GM19463 (cell line): ENCODE data around the gene TSC22D2.

ENCODE experiments used
- ATAC-seq: cut with Tn5 transposase; IDR thresholded peaks from one replicate; pipeline ENCODE4 v1.9.1; 2021; ENCODE audit warnings: mild to moderate bottlenecking, moderate library complexity; ENCODE audit not compliant: unreplicated experiment

Gene TSC22D2

DNA sequence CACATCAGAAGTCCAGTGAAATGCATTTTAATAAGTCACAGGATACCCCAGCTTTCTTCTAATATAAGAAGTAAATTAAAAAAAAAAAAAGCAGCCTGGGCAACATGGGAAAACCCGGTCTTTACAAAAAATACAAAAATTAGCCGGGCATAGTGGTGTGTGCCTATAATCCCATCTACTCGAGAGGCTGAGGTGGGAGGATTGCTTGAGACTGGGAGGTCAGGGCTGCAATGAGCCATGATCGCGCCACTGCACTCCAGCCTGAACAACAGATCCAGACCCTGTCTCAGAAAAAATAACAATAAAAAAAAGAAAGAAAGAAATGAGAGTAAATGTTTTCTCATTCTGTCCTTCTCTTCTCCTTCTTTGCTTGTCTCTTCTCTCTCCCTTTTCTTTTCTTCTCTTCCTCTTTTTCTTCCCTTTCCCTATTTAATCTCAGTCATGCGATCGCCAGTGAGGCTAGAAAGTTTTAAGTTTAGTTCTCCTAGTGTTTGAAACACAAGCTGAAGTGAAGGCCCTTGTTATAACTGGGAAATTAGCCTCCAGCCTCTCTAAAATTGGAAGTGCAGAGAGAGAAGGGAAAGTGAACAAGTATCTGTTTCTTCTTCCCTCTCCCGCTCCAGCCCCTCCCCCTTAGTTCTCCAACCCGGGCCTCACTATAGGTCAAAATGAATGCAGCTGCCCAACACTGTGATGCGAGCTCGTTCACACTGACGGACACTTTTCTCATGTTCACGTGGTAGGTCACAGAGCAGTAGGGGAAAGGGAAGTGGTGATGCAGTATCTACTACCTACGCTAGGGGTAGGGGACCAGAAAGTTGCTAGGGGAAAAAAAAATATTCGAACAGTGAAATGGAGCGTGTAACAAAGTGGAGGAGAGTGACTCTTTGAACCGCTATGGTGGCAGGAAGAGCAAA lies 23.5 kb upstream of the TSC22D2 start:
- peak; percentile 97 for ATAC-seq

- ATAC-seq = peak; percentile 43
These were observed 22.5 kb upstream of the TSC22D2 start for GRCh38 chr3:150385296-150386242.

GRCh38 chr3:150388498-150389418 lies 19.3 kb upstream of the TSC22D2 start:
- ATAC-seq = no peak

GRCh38 chr3:150390087-150390486 lies 18.0 kb upstream of the TSC22D2 start:
- ATAC-seq = no peak

GRCh38 chr3:150391161-150391560 lies 16.9 kb upstream of the TSC22D2 start:
- ATAC-seq = no peak

GRCh38 chr3:150393745-150394144 lies 14.4 kb upstream of the TSC22D2 start:
- ATAC-seq = no peak

DNA sequence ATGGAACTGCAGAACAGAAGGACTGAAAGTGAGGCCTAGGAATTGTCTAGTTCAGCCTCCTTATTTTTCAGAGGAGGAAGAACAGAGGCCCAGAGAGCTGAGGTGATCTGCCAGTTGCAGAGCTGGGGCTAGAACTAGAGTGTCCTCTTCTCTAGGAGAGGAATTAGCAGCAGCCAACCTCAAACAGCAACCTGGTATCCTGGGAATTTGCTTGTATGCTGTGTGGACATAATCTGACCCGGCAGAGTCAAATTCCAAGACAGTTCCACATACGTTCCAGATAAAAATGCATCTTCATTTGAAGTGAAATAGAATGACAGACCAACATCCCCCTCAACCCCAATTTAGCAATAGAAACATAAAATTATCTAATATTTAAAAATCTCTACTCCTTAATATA lies 13.5 kb upstream of the TSC22D2 start:
- no peak for ATAC-seq

GRCh38 chr3:150396491-150396890 lies 11.6 kb upstream of the TSC22D2 start:
- no peak for ATAC-seq

GRCh38 chr3:150396956-150397550 lies 11.0 kb upstream of the TSC22D2 start:
- no peak for ATAC-seq

GRCh38 chr3:150399060-150399459 lies 9.0 kb upstream of the TSC22D2 start:
- no peak for ATAC-seq

GRCh38 chr3:150401285-150401684 lies 6.8 kb upstream of the TSC22D2 start:
- no peak for ATAC-seq

- ATAC-seq = no peak
These were observed 5.9 kb upstream of the TSC22D2 start for GRCh38 chr3:150402217-150402616.

GRCh38 chr3:150404023-150404422 lies 4.1 kb upstream of the TSC22D2 start:
- no peak for ATAC-seq

GRCh38 chr3:150407051-150407807 lies 869 bp upstream of the TSC22D2 start:
- ATAC-seq = no peak

DNA sequence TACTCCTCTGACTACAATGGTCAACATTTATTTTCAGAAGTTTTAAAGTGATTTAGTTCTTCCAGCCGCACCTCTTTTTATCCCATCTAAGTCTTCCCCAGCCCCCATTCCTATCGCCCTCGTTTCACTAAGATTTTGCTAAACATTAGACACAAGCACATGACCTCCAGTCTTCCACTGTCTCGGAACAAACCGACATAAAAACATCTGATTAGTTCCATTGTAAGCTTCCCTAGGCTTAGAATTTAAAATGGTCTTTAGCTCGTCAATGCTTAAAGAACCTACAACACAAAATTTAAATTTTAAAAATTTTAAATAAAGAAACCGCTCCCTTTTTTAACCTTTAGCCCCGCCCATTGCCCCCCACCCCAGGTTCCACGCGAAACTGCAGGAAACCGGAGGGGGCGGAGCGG lies 284 bp upstream of the TSC22D2 start:
- no peak for ATAC-seq

DNA sequence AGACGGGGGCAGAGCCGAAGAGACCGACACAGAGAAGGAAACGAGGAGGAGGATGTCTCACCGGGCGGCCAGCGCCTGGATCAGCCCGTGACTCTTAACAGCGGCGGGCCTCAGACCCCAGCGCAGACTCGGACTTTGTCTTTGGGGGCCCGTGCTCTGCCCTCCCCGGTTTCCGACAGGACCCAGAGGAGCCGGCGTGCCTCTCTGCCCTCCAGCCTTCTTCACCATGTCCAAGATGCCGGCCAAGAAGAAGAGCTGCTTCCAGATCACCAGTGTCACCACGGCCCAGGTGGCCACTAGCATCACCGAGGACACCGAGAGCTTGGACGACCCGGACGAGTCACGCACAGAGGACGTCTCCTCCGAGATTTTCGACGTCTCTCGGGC lies 1.0 kb downstream of the TSC22D2 start:
- no peak for ATAC-seq

- ATAC-seq = peak; percentile 30
These were observed 1.6 kb downstream of the TSC22D2 start for GRCh38 chr3:150409512-150410310.

- no peak for ATAC-seq
These were observed 2.4 kb downstream of the TSC22D2 start for GRCh38 chr3:150410311-150411105.
